ENCODE data around the gene HP. TPM values are rescaled to one million over a fixed set of nuclear protein-coding genes. Genes with fewer than 3 reads are reported as not detected.

Gene HP
- total and polyA plus RNA-seq, 2 donors (not counting 1 experiment from before 2014, with no cell fraction given) = not detected

- H3K27me3 ChIP-seq (replicated peaks in 1 of 4; ENCODE audit: control extremely low read depth in 1 of 4, control insufficient read depth in 3 of 4, insufficient read depth in 4 of 4, low read length in 3 of 4) = no peaks in the 10 kb centered on the region
- ChIA-PET CTCF (no interaction called here), POLR2A (no interaction called here)
- Mint-ChIP-seq H3K4me1 (no peaks in the 10 kb centered on the region), H3K4me3 (no peak overlapping the region), H3K27ac (no peak overlapping the region), H3K9me3 (ENCODE audit: insufficient read depth) (no peaks in the 10 kb centered on the region), H3K27me3 (no peaks in the 10 kb centered on the region)
- H3K27ac ChIP-seq (ENCODE audit: low read length in 2 of 2) = no peak overlapping the region
- H3K4me2 ChIP-seq (replicated peaks; ENCODE audit: low read depth, low read length, poor library complexity, severe bottlenecking) = no peak overlapping the region
- DNase-seq (no peak), ATAC-seq (ENCODE audit: low read depth) (no peak)
- intact Hi-C loops (cut with micrococcal nuclease) = no loop called here
- WGBS (ENCODE audit: insufficient coverage) = 98% methylated on average over 19 of the region's 19 CpGs
- no peaks in the 10 kb centered on the region for H4K20me1 ChIP-seq (ENCODE audit: control insufficient read depth, insufficient read depth, low read length, poor library complexity, severe bottlenecking)
- H3K4me1 ChIP-seq (ENCODE audit: control insufficient read depth in 2 of 2, insufficient read depth in 2 of 2, low read length in 2 of 2) = no peaks in the 10 kb centered on the region
- H3K36me3 ChIP-seq (replicated peaks in 1 of 2; ENCODE audit: control extremely low read depth in 1 of 2, control insufficient read depth in 1 of 2, extremely low read depth in 1 of 2, insufficient read depth in 2 of 2, low read length in 1 of 2) = peaks cover 4 to 28% of the 10 kb centered on the region in 2 experiments
- TF ChIP-seq EZH2 (IDR thresholded peaks at IDR 0.05; ENCODE audit: borderline replicate concordance, insufficient read depth, low read depth, low read length, poor library complexity, severe bottlenecking) (no peak), CTCF (IDR thresholded peaks at IDR 0.05) (no peak)
- no peaks in the 10 kb centered on the region for H3K79me2 ChIP-seq (ENCODE audit: control insufficient read depth, insufficient read depth, low read length)
- H3K9ac ChIP-seq (ENCODE audit: low read length) = no peak overlapping the region
- H3K9me3 ChIP-seq (ENCODE audit: control extremely low read depth in 1 of 3, control insufficient read depth in 2 of 3, insufficient read depth in 1 of 3, low read length in 2 of 3) = peaks cover 0 to 2% (median 0%) of the 10 kb centered on the region in 3 donors
- H2AFZ ChIP-seq (ENCODE audit: insufficient read depth, low read depth, low read length, poor library complexity, severe bottlenecking) = no peak overlapping the region
- H3K4me3 ChIP-seq (ENCODE audit: control extremely low read depth in 1 of 5, extremely low read depth in 1 of 5, insufficient read depth in 1 of 5, low read depth in 2 of 5, low read length in 4 of 5) = no peak overlapping the region
Observed at GRCh38 chr16:72025404-72026114, 28.7 kb upstream of the HP start.

- H4K20me1 ChIP-seq (ENCODE audit: control insufficient read depth, insufficient read depth, low read length, poor library complexity, severe bottlenecking) = no peaks in the 10 kb centered on the region
- no peak overlapping the region for H3K27ac ChIP-seq (ENCODE audit: low read length in 2 of 2)
- H3K27me3 Mint-ChIP-seq = no peaks in the 10 kb centered on the region
- no peak overlapping the region for H3K4me2 ChIP-seq (replicated peaks; ENCODE audit: low read depth, low read length, poor library complexity, severe bottlenecking)
- DNase-seq (no peak), ATAC-seq (ENCODE audit: low read depth) (no peak)
- no peak overlapping the region for H3K4me3 Mint-ChIP-seq
- H3K36me3 ChIP-seq (replicated peaks in 1 of 2; ENCODE audit: control extremely low read depth in 1 of 2, control insufficient read depth in 1 of 2, extremely low read depth in 1 of 2, insufficient read depth in 2 of 2, low read length in 1 of 2) = peaks cover 4 to 15% of the 10 kb centered on the region in 2 experiments
- no peak overlapping the region for H3K27ac Mint-ChIP-seq
- no peaks in the 10 kb centered on the region for H3K4me1 ChIP-seq (ENCODE audit: control insufficient read depth in 2 of 2, insufficient read depth in 2 of 2, low read length in 2 of 2)
- TF ChIP-seq EZH2 (IDR thresholded peaks at IDR 0.05; ENCODE audit: borderline replicate concordance, insufficient read depth, low read depth, low read length, poor library complexity, severe bottlenecking) (no peak), CTCF (IDR thresholded peaks at IDR 0.05) (no peak)
- ChIA-PET CTCF (no interaction called here), POLR2A (no interaction called here)
- no peaks in the 10 kb centered on the region for H3K4me1 Mint-ChIP-seq
- no peak overlapping the region for H3K9ac ChIP-seq (ENCODE audit: low read length)
- H3K9me3 ChIP-seq (ENCODE audit: control extremely low read depth in 1 of 3, control insufficient read depth in 2 of 3, insufficient read depth in 1 of 3, low read length in 2 of 3) = peaks cover 0 to 2% (median 0%) of the 10 kb centered on the region in 3 donors
- no peaks in the 10 kb centered on the region for H3K9me3 Mint-ChIP-seq (ENCODE audit: insufficient read depth)
- no peak overlapping the region for H3K4me3 ChIP-seq (ENCODE audit: control extremely low read depth in 1 of 5, extremely low read depth in 1 of 5, insufficient read depth in 1 of 5, low read depth in 2 of 5, low read length in 4 of 5)
- H3K27me3 ChIP-seq (replicated peaks in 1 of 4; ENCODE audit: control extremely low read depth in 1 of 4, control insufficient read depth in 3 of 4, insufficient read depth in 4 of 4, low read length in 3 of 4) = no peaks in the 10 kb centered on the region
- no peak overlapping the region for H2AFZ ChIP-seq (ENCODE audit: insufficient read depth, low read depth, low read length, poor library complexity, severe bottlenecking)
- WGBS (ENCODE audit: insufficient coverage) = 100% methylated on average over 1 of the region's 6 CpGs
- no peaks in the 10 kb centered on the region for H3K79me2 ChIP-seq (ENCODE audit: control insufficient read depth, insufficient read depth, low read length)
- intact Hi-C loops (cut with micrococcal nuclease) = no loop called here
Observed at GRCh38 chr16:72027669-72028378, 26.5 kb upstream of the HP start.
